HG02571 (cell line): ENCODE measurements around the gene OR11L1.
A peak's percentile ranks its signal among the peaks of the same experiment; 100 is the strongest.

ENCODE experiments used
- ATAC-seq: cut with Tn5 transposase; IDR thresholded peaks from one replicate; pipeline ENCODE4 v1.9.1; 2021; ENCODE audit warnings: mild to moderate bottlenecking, moderate library complexity; ENCODE audit not compliant: unreplicated experiment

OR11L1 gene

GRCh38 chr1:247841796-247842195 is at the start of gene OR11L1:
Gene OR11L1 (minus strand): TSS chr1:247841896. CDS start chr1:247841896, 0 bp downstream.
- no peak for ATAC-seq

GRCh38 chr1:247884797-247885413 is 43.2 kb upstream of the OR11L1 start:
- no peak for ATAC-seq

- ATAC-seq, result no peak
These were observed 41.6 kb upstream of the OR11L1 start for GRCh38 chr1:247883346-247883745.

- no peak for ATAC-seq
These were observed 23.7 kb upstream of the OR11L1 start for GRCh38 chr1:247865416-247865815.

GRCh38 chr1:247864644-247865043 is 22.9 kb upstream of the OR11L1 start:
- no peak for ATAC-seq

- no peak for ATAC-seq
These were observed 21.1 kb upstream of the OR11L1 start for GRCh38 chr1:247862756-247863155.

- ATAC-seq, result no peak
These were observed 16.4 kb upstream of the OR11L1 start for GRCh38 chr1:247857985-247858619.

- ATAC-seq, result no peak
These were observed 15.6 kb upstream of the OR11L1 start, which contains the start of gene TRIM58 for GRCh38 chr1:247857069-247857984. Gene TRIM58 (plus strand): TSS chr1:247857187. CDS start chr1:247857247, 60 bp downstream.

GRCh38 chr1:247855911-247856310 is 14.2 kb upstream of the OR11L1 start:
- no peak for ATAC-seq

- no peak for ATAC-seq
These were observed 13.3 kb upstream of the OR11L1 start for GRCh38 chr1:247854899-247855545.

GRCh38 chr1:247849616-247850015 is 7.9 kb upstream of the OR11L1 start:
- ATAC-seq, result no peak

- no peak for ATAC-seq
These were observed 6.7 kb upstream of the OR11L1 start for GRCh38 chr1:247848346-247848745.

GRCh38 chr1:247845693-247846017 is 4.0 kb upstream of the OR11L1 start:
- ATAC-seq, result no peak

- no peak for ATAC-seq
These were observed 3.5 kb upstream of the OR11L1 start for GRCh38 chr1:247845011-247845692.

- no peak for ATAC-seq
These were observed 1.7 kb upstream of the OR11L1 start for GRCh38 chr1:247843411-247843810.

- no peak for ATAC-seq
These were observed 878 bp downstream of the OR11L1 start for GRCh38 chr1:247840818-247841217.

- no peak for ATAC-seq
These were observed 8.1 kb downstream of the OR11L1 start for GRCh38 chr1:247833601-247834000.

GRCh38 chr1:247829656-247830055 is 12.0 kb downstream of the OR11L1 start:
- no peak for ATAC-seq

- ATAC-seq, result no peak
These were observed 16.3 kb downstream of the OR11L1 start for GRCh38 chr1:247825362-247825761.

GRCh38 chr1:247824023-247824422 is 17.7 kb downstream of the OR11L1 start, which contains the start of gene OR14A16:
Gene OR14A16 (minus strand): TSS chr1:247824119. CDS start chr1:247815729, 8,390 bp downstream.
- ATAC-seq, result peak; percentile 59

- ATAC-seq, result no peak
These were observed 19.6 kb downstream of the OR11L1 start for GRCh38 chr1:247822060-247822459.
